Nephron progenitor cell (in vitro differentiated cells): ENCODE measurements around the gene GAS2L1.

Source experiments
- DNase-seq: peaks from one replicate; pipeline ENCODE4 v3.0.0; 2021
- H3K27ac Mint-ChIP-seq: 2 replicates; pipeline ENCODE4 v1.8.0; 2021; ENCODE audit warnings: mild to moderate bottlenecking, moderate library complexity, mixed read lengths
- H3K27me3 Mint-ChIP-seq: 2 replicates; pipeline ENCODE4 v1.8.0; 2021; ENCODE audit warnings: mild to moderate bottlenecking, low read depth, mixed read lengths; ENCODE audit not compliant: poor library complexity
- H3K36me3 Mint-ChIP-seq: 2 replicates; pipeline ENCODE4 v1.8.0; 2021; ENCODE audit warnings: low read depth, mixed read lengths
- H3K4me1 Mint-ChIP-seq: 2 replicates; pipeline ENCODE4 v1.8.0; 2021; ENCODE audit warnings: mixed read lengths
- H3K4me3 Mint-ChIP-seq: 2 replicates; pipeline ENCODE4 v1.8.0; 2021; ENCODE audit warnings: mild to moderate bottlenecking, moderate library complexity, mixed read lengths
- H3K9me3 Mint-ChIP-seq: 2 replicates; pipeline ENCODE4 v1.8.0; 2021; ENCODE audit warnings: mild to moderate bottlenecking, moderate library complexity, mixed read lengths
- CTCF ChIP-seq: fragments of 200-600 bp; sonication (generic); IDR thresholded peaks from 2 replicates; pipeline ENCODE4 v1.5.0; 2021; ENCODE audit warnings: antibody characterized with exemption

Gene GAS2L1

DNA sequence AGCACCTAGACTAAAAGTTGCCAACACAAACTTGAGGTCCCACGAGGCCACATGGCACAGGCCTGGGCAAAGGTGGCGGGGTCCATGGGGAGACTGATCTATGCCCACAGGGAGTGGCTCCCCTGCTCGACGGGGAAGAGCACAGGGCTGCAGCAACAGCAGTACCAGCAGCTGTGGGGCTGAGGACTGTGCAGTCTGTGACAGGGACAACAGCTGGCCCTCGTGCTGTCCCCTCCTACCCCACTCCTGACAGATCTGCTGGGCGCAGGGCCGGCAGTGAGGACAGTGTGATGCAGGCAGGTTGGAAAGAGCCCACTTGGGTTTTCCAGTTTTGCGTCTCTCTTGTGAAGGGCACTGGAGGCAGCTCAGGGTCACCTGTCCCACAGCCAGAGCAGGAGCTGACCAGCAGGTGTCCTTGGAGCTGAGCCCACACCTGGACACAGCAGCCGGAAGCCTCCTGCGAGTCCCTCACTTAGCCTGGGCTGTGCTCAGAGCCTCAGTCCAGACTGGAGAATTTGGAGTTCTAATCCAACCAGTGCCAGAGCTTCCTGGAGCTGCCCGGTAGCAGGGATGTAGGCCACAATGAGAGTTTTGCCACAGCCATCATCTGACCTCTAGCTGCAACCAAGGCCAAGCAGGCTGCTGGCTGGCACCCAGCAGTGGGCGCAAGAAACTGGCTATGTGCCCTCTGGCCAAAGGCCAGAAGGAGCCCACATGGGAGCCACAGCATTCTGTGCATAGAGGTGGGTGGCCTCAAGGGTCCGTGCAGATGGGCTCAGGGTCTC is 3.6 kb upstream of the GAS2L1 start:
- H3K27ac Mint-ChIP-seq: no peak overlapping the region
- H3K4me3 Mint-ChIP-seq: no peak overlapping the region
- no peaks in the 10 kb centered on the region for H3K27me3 Mint-ChIP-seq
- H3K36me3 Mint-ChIP-seq: peaks cover 32% of the 10 kb centered on the region
- DNase-seq: no peak
- no peaks in the 10 kb centered on the region for H3K9me3 Mint-ChIP-seq
- peaks cover 10% of the 10 kb centered on the region for H3K4me1 Mint-ChIP-seq
- no peak for TF ChIP-seq CTCF

GRCh38 chr22:29305836-29306174 is 645 bp upstream of the GAS2L1 start:
- Mint-ChIP-seq H3K27ac (no peak overlapping the region), H3K4me3 (peak overlapping the region; percentile 81), H3K4me1 (peaks cover 11% of the 10 kb centered on the region), H3K27me3 (no peaks in the 10 kb centered on the region), H3K9me3 (no peaks in the 10 kb centered on the region), H3K36me3 (peaks cover 5% of the 10 kb centered on the region)
- no peak for DNase-seq
- TF ChIP-seq CTCF: no peak

- no peak for TF ChIP-seq CTCF
- Mint-ChIP-seq H3K4me3 (peak overlapping the region; percentile 91), H3K9me3 (no peaks in the 10 kb centered on the region), H3K27me3 (peaks cover under 1% of the 10 kb centered on the region), H3K4me1 (peaks cover 16% of the 10 kb centered on the region), H3K27ac (no peak overlapping the region), H3K36me3 (no peaks in the 10 kb centered on the region)
- peak; percentile 90 for DNase-seq
Measured at GRCh38 chr22:29306835-29307595, 565 bp downstream of the GAS2L1 start.

GRCh38 chr22:29307596-29308147 is 1.2 kb downstream of the GAS2L1 start:
- Mint-ChIP-seq H3K36me3 (no peaks in the 10 kb centered on the region), H3K27me3 (peaks cover 7% of the 10 kb centered on the region), H3K4me1 (peaks cover 20% of the 10 kb centered on the region), H3K27ac (no peak overlapping the region), H3K9me3 (no peaks in the 10 kb centered on the region), H3K4me3 (peak overlapping the region; percentile 91)
- DNase-seq: no peak
- TF ChIP-seq CTCF: no peak

- H3K27me3 Mint-ChIP-seq: peaks cover 13% of the 10 kb centered on the region
- H3K4me3 Mint-ChIP-seq: peak overlapping the region; percentile 30
- H3K4me1 Mint-ChIP-seq: peaks cover 24% of the 10 kb centered on the region
- no peak for DNase-seq
- no peak for TF ChIP-seq CTCF
- no peaks in the 10 kb centered on the region for H3K9me3 Mint-ChIP-seq
- no peaks in the 10 kb centered on the region for H3K36me3 Mint-ChIP-seq
- H3K27ac Mint-ChIP-seq: no peak overlapping the region
Measured at GRCh38 chr22:29308148-29308790, 1.8 kb downstream of the GAS2L1 start.
